Inferior parietal cortex (tissue), 1 donor: ENCODE results near the gene FAM222B.
"Not testable (repeated sequence)": the region's sequence is repeated elsewhere in the genome, so short reads cannot be mapped to it uniquely, and the experiment has no call there.

ENCODE experiments used
- DNase-seq: peaks from one replicate; pipeline ENCODE4 v3.0.0-alpha.2; 2016; ENCODE audit errors: extremely low spot score

Gene FAM222B, protein sequence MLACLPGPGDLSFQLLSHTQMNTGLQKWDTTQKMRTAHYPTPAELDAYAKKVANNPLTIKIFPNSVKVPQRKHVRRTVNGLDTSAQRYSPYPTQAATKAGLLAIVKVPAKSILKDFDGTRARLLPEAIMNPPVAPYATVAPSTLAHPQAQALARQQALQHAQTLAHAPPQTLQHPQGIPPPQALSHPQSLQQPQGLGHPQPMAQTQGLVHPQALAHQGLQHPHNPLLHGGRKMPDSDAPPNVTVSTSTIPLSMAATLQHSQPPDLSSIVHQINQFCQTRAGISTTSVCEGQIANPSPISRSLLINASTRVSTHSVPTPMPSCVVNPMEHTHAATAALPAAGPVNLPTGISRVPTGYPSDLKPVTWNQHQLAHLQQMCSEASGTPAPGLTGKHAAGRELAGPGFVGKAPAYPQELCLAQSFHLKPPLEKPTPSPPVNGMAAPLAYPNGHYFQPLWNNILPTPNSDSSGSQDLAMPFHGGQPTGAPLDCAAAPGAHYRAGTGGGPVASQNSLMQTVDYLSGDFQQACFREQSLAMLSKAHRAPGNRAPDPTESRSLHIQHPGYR

DNA sequence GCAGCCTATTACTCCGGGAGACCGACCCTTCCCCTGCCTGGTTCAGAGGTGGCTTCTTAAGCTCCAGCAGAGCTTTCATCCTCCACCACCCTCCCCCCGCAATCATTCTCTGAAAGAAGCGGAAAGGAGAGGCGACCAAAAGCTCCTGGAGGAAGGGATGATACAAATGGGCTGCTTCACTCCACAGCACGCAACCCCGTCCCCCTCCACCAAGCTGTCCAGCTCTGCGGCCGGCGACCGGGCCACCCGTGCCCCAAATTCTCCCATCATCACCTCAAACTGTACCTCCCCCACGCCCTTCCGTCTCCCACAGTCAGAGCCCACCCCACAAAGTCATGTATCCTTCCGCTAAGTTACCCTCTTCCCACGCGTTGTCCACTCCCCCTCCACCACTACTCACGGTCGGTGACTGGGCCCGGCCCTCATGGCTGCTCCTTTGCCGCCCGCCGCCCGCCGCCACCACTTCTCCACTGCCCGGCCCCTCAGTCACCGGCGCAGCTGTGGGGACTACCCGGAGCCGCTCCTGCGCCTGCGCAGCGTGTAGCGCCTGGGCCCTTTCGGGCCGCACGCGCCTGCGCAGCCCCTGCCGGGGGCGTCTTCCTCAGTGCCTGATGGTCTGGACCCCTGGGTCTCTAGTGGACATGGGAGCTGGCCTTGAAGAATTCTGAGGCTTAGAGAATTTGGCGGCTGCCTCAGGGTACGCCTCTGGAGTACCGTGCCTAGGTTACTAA is at the start of gene FAM222B:
Gene FAM222B (minus strand): TSS at position 509 of the 731 bp plus-strand sequence. CDS start 76,123 bp downstream, outside the sequence.
- peak; percentile 87 for DNase-seq

DNA sequence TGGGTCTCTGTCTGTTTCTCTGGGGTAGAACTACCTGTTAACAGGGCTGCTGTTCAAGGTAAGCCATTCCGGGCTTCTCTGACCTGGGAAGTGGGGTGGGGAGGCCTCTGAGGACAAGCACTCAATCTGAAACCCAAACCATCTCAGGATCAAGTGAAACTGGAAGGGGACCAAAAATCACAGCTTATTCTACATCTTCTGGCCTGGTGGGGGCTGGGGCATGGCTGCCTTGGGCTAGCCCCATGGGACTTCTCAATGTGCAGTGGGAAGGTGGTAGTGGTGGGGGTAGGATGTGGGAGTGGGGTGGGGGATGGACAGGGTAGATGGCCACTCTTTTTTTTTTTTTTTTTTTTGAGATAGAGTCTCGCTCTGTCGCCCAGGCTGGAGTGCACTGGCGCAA is 49.4 kb upstream of the FAM222B start:
- no peak for DNase-seq

GRCh38 chr17:28891201-28891600 is 48.6 kb upstream of the FAM222B start:
- DNase-seq = no peak

DNA sequence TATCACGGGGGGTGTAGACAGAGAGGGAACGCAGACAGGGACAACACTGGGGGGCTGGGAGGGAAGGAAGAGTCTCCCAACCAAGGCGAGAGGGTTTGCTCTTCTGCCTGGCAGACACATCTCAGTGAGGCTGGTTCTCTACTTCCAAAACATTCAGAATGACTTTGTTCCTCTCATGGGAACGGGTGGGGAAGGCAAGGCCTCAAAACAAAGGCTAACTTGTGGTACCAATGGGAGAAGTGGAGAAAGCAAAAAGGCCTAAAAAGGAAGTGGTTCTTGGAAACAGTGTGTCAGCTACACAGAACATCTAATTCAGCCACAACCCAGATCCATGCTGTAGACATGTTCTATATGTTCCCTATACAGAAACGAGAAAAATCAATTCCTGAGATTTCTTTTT is 47.4 kb upstream of the FAM222B start:
- no peak for DNase-seq

DNA sequence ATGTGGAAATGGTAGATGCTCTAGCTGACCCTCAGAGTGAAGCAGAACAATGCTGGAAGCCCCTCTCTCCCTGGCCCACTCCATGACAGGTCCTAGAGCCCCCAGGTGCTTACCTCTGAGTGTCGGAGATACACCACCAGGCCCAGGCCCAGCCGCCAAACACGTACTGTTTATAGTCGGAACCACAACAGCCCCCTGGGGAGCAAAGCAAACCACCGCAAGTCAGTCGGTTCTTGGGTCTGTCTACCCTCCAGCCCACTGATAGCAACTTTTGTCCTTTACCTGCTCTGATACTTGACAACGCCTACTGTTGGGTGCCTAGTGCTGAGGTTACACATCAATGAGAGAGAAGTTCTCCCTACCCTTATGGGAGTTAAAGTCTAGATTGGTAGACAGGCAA is 46.2 kb upstream of the FAM222B start:
- no peak for DNase-seq

GRCh38 chr17:28887871-28888471 is 45.4 kb upstream of the FAM222B start:
- DNase-seq = no peak

GRCh38 chr17:28885951-28886350 is 43.4 kb upstream of the FAM222B start:
- DNase-seq = no peak

DNA sequence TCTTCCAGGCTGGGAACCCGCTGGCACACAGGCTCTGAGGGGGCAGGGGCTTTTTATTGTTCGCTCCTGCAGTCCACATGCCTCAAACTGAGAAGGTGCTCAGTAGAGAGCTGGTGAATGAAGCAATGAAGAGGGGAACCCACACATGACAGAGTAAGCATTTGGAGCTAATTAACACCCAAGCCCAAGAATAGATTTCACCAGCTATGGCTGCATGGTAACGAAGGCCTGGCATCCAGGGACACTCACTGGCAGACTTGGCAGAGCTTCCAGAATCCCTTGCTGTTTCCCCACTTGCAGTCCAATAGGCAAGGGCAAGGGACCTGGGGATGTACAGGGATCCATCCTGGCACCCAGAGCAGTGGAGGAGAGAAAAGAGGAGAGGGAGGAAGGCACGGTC is 42.8 kb upstream of the FAM222B start:
- DNase-seq = no peak

- no peak for DNase-seq
These were observed 41.5 kb upstream of the FAM222B start for GRCh38 chr17:28883967-28884702.

- no peak for DNase-seq
These were observed 39.7 kb upstream of the FAM222B start for GRCh38 chr17:28882154-28882895.

DNA sequence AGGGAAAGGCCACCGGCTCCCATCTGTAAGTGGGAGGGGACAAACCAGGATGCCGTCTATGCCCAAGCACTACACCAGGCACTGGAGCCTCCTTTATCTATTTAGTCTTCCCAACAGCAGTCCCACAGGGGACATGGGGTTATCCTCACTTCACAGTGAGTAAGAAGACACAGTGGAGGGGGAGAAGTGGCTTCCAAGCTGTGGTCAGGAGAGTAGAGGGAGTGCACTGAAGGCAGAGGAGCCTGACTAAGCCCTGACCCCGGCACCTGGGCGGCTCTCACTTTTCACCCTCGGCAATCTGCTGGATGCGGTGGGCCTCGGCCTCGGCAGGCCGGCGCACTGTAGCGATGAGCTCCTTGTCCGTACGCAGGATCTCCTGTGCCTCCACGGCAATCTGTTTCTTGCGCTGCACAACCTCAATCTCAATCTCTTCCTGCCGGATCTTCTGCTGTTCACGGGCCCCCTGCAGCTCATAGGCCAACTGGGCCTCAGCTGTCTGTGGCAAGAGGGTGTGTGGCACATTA is 39.0 kb upstream of the FAM222B start:
- DNase-seq = no peak

DNA sequence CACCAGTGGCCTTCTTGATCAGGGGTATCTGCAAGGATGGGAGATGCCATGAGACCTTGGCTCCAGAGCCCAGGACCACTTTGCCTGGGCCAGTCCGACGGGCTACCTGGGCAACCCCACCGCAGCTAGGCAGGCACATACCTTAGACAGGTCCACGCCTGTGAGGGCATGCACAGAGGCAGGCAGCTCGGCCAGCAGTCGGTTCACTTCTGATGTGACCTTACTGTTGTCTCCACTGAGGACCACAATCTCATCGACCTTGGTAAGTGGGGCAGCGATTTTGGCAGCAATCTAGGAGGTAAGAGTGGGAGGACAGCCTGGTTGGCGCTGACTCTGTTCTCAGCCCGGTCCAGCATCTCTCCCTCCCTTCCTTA is 38.0 kb upstream of the FAM222B start:
- DNase-seq = no peak

DNA sequence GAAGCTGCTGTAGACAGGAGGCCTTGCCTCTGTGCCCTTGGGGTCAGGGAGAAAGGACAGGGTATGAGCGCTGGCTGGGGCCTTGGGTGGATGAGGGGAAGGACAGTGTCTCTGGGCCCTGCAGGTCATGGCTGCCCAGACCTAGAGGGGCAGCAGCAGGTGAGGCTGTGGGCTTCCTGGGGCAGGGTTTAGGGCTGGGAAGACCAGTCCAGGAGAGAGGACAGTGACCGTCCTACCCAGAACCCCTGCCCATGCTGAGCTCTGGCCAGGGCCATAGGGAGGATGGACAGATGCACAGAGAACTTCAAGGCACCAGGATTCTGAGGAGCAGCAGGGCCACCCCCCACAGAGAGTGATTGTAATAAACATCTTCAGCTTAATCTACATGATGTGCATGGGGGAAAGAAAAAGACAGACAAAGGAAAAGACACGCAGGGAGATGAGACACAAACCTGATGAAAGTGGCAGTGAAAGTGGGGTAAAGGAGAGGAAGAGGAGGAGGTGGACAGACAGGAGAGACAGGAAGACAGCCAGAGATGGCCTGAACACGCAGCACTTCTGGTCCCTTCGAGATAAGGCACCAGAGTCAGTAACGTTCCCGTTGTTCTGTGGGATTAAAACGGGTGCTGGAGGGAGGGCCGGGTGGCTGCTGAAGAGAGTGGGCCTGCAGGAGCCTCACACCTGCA is 37.4 kb upstream of the FAM222B start:
- DNase-seq = no peak

DNA sequence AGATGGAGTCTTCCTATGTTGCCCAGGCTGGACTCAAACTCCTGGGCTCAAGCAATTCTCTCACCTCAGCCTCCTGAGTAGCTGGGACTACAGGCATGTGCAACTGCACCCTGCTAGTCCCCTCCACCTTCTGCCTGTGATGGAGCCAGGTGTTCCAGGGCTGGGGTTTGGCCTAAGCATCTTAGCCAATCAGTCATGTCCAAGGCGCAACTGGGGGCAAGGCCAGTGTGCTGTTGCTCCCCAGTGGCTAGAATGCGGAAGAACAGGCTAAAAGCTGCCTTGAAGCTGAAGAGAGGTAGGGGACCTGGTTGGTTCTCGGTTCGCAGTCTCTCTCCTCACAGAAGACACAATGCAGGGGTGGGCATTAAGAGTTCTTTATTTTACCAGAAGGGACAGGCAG is 36.4 kb upstream of the FAM222B start:
- DNase-seq = no peak

DNA sequence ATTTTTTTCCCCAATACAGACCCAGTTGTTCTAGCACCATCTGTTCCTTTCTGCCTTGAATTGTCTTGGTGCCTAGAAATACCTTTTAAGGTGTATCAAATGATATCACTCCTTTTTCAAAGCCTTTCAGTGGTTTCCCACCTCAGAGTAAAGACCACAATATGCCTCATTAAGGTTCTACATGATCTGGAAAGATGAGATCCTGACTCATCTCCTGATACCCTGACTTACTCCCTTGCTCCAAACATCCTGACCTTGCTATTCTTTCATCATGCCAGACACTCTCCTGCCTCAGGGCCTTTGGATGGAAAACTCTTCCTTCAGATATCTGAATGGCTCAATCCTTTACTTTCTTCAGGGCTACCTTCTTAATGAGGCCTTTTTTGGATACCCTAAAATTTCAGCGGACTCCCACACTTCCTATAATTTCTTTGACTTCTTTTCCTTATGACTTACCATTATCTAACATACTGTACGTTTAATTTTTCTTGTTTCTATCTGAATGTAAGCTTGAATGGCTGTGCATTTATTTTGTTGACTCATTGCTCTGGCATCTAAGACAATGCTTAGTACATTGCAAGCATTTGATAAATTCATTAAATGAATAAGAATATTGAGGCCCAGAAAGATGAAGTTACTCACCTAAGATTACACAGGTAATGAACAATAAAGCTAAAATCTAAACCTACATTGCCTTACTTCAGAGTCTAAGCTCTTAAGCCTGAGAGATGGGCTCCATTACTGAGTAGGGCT is 35.7 kb upstream of the FAM222B start:
- DNase-seq = no peak

- not testable (repeated sequence) for DNase-seq
These were observed 34.6 kb upstream of the FAM222B start for GRCh38 chr17:28877150-28877711.

DNA sequence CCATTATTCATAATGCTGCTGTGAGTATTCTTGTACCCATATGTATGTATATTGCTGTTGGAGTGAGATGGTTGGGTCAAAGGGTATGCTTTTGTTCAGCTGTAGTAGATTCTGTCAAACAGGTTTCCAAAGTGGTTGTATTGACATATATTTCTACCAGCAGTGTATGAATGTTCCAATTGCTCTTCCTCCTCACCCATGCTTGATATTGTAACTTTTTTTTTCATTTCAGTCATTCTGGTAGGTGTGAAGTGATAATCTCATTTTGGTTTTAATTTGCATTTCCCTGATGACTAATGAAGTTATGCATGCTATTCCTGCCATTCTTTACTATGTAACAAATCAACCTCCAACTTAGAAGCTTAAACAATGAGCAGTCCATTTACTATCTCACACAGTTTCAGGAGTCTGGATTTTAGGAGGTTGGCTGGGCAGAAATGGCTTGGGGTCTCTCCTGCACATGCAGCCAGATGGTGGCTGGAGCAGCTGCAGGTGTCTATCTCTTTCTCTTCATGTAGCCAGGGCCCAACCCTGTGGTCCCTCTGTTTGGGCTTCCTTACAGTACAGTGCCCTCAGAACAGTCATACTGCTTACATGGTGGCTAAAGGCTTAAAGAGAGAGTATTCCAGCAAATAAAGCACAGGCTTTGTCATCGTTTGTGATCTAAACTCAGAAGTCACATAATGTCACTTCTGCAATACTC is 33.4 kb upstream of the FAM222B start:
- DNase-seq = no peak

DNA sequence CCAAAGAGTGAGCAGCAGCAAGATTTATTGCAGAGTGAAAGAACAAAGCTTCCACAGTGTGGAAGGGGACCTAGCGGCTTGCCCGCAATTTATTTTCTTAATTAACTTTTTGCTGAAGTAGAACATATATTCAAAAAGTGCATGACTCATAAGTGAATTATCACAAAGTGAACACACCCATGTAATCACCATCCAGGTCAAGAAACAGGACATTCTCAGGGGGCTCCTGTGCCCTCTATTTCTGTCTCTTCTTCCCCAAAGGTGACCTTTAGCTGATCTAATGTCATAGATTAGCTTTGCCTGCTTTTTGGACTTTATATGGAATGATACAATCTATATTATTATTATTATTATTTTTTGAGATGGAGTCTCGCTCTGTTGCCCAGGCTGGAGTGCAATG is 32.2 kb upstream of the FAM222B start:
- DNase-seq = no peak

- no peak for DNase-seq
These were observed 31.2 kb upstream of the FAM222B start for GRCh38 chr17:28873839-28874238.
